ENCODE data around the gene LRRN3. TPM values are rescaled to one million over a fixed set of nuclear protein-coding genes. Genes with fewer than 3 reads are reported as not detected.
"Not testable (repeated sequence)": the region's sequence is repeated elsewhere in the genome, so short reads cannot be mapped to it uniquely, and the experiment has no call there.

Gene LRRN3
- total RNA-seq, 1 donor from 2014 or later, result 2.2 TPM

DNA sequence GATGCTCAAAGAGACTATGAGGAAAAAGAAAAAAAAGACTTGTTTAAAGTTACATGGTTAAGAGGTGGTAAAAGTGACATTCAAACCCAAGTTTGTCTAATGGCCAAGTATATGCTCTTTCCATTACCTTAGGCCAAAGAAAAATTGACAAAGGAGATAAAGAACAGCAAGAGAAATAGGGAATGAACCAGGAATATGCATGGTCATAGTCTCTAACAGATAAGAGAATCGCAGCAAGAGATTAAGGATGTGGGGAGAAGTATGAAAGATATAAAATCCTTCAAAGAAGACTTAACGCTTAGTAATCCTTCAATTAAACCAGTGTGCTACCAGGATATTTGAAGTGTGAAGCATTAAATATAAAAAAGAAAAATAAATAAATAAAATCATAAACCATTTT lies 23.2 kb upstream of the LRRN3 start:
- Mint-ChIP-seq H3K9me3 (ENCODE audit: unreplicated experiment) (peaks cover 16% of the 10 kb centered on the region), H3K36me3 (ENCODE audit: low read depth, unreplicated experiment) (peaks cover 2% of the 10 kb centered on the region), H3K27me3 (ENCODE audit: low read depth, unreplicated experiment) (no peaks in the 10 kb centered on the region), H3K4me1 (ENCODE audit: low read depth, unreplicated experiment) (peaks cover 9% of the 10 kb centered on the region), H3K27ac (ENCODE audit: unreplicated experiment) (no peak overlapping the region), H3K4me3 (ENCODE audit: unreplicated experiment) (no peak overlapping the region)
- DNase-seq (ENCODE audit: low read depth), result no peak
- Histone ChIP-seq H2AFZ (ENCODE audit: low read depth, low read length) (no peak overlapping the region), H3K27me3 (ENCODE audit: insufficient read depth, low read length) (no peaks in the 10 kb centered on the region), H3K79me2 (ENCODE audit: insufficient read depth, low read length) (no peaks in the 10 kb centered on the region), H3K4me2 (ENCODE audit: low read length) (no peak overlapping the region), H3K27ac (ENCODE audit: low read depth, low read length) (no peak overlapping the region), H4K20me1 (ENCODE audit: insufficient read depth, low read length) (no peaks in the 10 kb centered on the region), H3K4me3 (ENCODE audit: insufficient read depth, low read depth, low read length) (no peak overlapping the region), H3K4me1 (ENCODE audit: insufficient read depth, low read length) (no peaks in the 10 kb centered on the region), H3K9ac (ENCODE audit: low read length) (no peak overlapping the region), H3K9me3 (ENCODE audit: insufficient read depth, low read depth, low read length) (peaks cover 6% of the 10 kb centered on the region), H3K36me3 (ENCODE audit: insufficient read depth, low read length) (no peaks in the 10 kb centered on the region)
- TF ChIP-seq, protein P1, sequence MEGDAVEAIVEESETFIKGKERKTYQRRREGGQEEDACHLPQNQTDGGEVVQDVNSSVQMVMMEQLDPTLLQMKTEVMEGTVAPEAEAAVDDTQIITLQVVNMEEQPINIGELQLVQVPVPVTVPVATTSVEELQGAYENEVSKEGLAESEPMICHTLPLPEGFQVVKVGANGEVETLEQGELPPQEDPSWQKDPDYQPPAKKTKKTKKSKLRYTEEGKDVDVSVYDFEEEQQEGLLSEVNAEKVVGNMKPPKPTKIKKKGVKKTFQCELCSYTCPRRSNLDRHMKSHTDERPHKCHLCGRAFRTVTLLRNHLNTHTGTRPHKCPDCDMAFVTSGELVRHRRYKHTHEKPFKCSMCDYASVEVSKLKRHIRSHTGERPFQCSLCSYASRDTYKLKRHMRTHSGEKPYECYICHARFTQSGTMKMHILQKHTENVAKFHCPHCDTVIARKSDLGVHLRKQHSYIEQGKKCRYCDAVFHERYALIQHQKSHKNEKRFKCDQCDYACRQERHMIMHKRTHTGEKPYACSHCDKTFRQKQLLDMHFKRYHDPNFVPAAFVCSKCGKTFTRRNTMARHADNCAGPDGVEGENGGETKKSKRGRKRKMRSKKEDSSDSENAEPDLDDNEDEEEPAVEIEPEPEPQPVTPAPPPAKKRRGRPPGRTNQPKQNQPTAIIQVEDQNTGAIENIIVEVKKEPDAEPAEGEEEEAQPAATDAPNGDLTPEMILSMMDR (IDR thresholded peaks at IDR 0.05; ENCODE audit: insufficient read depth, low read depth, low read length), result no peak
- no peak for FAIRE-seq

DNA sequence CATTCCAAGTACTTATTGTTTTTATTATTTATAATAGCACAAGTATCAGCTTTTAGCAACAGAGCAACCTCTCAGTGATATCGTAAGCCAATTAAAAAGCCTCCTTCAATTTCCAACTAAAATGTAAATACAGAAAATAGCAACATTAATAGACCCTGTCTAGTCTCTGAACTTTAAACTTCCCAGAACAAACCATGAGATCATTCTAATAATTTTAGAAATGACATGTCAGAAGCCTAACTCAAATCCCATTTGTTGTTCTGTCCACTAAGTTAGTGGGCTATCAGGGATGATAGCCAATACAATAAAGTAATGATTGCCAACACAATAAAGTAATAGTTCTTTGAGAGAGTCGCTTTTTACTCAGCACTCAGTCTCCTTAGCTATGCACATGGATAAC lies 22.3 kb upstream of the LRRN3 start:
- peaks cover 16% of the 10 kb centered on the region for H3K4me1 Mint-ChIP-seq (ENCODE audit: low read depth, unreplicated experiment)

DNA sequence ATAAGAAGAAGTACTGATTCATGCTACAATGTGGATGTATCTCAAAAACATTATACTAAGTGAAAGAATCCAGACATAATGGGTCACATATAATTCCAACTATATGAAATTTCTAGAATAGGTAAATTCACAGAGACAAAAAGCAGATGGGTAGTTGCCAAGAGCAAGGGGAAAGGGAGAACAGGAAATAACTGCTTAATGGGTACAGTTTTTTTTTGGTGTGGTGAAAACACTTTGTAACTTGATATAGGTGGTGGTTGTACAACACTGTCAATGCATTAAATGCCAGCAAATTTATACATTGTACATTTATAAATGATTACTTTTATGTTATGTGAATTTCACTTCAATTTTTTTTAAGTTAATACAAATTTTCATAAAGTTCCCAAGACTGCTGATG lies 19.4 kb upstream of the LRRN3 start:
- Mint-ChIP-seq H3K4me1 (ENCODE audit: low read depth, unreplicated experiment) (peaks cover 39% of the 10 kb centered on the region), H3K4me3 (ENCODE audit: unreplicated experiment) (no peak overlapping the region), H3K36me3 (ENCODE audit: low read depth, unreplicated experiment) (no peaks in the 10 kb centered on the region), H3K9me3 (ENCODE audit: unreplicated experiment) (no peaks in the 10 kb centered on the region), H3K27me3 (ENCODE audit: low read depth, unreplicated experiment) (no peaks in the 10 kb centered on the region), H3K27ac (ENCODE audit: unreplicated experiment) (no peak overlapping the region)
- no peak for TF ChIP-seq EZH2 (IDR thresholded peaks at IDR 0.05; ENCODE audit: insufficient read depth, low read length)
- TF ChIP-seq, protein P1 (IDR thresholded peaks at IDR 0.05; ENCODE audit: insufficient read depth, low read depth, low read length), result no peak
- FAIRE-seq (no peak), DNase-seq (ENCODE audit: low read depth) (no peak)
- H3K4me3 ChIP-seq (ENCODE audit: insufficient read depth, low read depth, low read length), result no peak overlapping the region
- no peaks in the 10 kb centered on the region for H4K20me1 ChIP-seq (ENCODE audit: insufficient read depth, low read length)
- H2AFZ ChIP-seq (ENCODE audit: low read depth, low read length), result no peak overlapping the region
- no peak overlapping the region for H3K27ac ChIP-seq (ENCODE audit: low read depth, low read length)
- no peaks in the 10 kb centered on the region for H3K36me3 ChIP-seq (ENCODE audit: insufficient read depth, low read length)
- no peak overlapping the region for H3K9ac ChIP-seq (ENCODE audit: low read length)
- peaks cover 8% of the 10 kb centered on the region for H3K4me1 ChIP-seq (ENCODE audit: insufficient read depth, low read length)
- no peaks in the 10 kb centered on the region for H3K9me3 ChIP-seq (ENCODE audit: insufficient read depth, low read depth, low read length)
- no peaks in the 10 kb centered on the region for H3K79me2 ChIP-seq (ENCODE audit: insufficient read depth, low read length)
- H3K4me2 ChIP-seq (ENCODE audit: low read length), result no peak overlapping the region
- no peaks in the 10 kb centered on the region for H3K27me3 ChIP-seq (ENCODE audit: insufficient read depth, low read length)

More for the DNA sequence above, 22.3 kb upstream of the LRRN3 start:
- Histone ChIP-seq H3K9ac (ENCODE audit: low read length) (no peak overlapping the region), H3K9me3 (ENCODE audit: insufficient read depth, low read depth, low read length) (no peaks in the 10 kb centered on the region), H3K4me1 (ENCODE audit: insufficient read depth, low read length) (no peaks in the 10 kb centered on the region), H3K27ac (ENCODE audit: low read depth, low read length) (no peak overlapping the region), H2AFZ (ENCODE audit: low read depth, low read length) (no peak overlapping the region), H3K4me3 (ENCODE audit: insufficient read depth, low read depth, low read length) (no peak overlapping the region), H3K4me2 (ENCODE audit: low read length) (no peak overlapping the region), H3K36me3 (ENCODE audit: insufficient read depth, low read length) (no peaks in the 10 kb centered on the region), H3K27me3 (ENCODE audit: insufficient read depth, low read length) (no peaks in the 10 kb centered on the region), H3K79me2 (ENCODE audit: insufficient read depth, low read length) (no peaks in the 10 kb centered on the region), H4K20me1 (ENCODE audit: insufficient read depth, low read length) (no peaks in the 10 kb centered on the region)
- Mint-ChIP-seq H3K27ac (ENCODE audit: unreplicated experiment) (no peak overlapping the region), H3K4me3 (ENCODE audit: unreplicated experiment) (no peak overlapping the region), H3K9me3 (ENCODE audit: unreplicated experiment) (peaks cover 12% of the 10 kb centered on the region), H3K36me3 (ENCODE audit: low read depth, unreplicated experiment) (peaks cover 2% of the 10 kb centered on the region), H3K27me3 (ENCODE audit: low read depth, unreplicated experiment) (no peaks in the 10 kb centered on the region)
- TF ChIP-seq, protein P1 (IDR thresholded peaks at IDR 0.05; ENCODE audit: insufficient read depth, low read depth, low read length), result no peak
- TF ChIP-seq EZH2 (IDR thresholded peaks at IDR 0.05; ENCODE audit: insufficient read depth, low read length), result no peak
- DNase-seq (ENCODE audit: low read depth), result no peak
- no peak for FAIRE-seq

DNA sequence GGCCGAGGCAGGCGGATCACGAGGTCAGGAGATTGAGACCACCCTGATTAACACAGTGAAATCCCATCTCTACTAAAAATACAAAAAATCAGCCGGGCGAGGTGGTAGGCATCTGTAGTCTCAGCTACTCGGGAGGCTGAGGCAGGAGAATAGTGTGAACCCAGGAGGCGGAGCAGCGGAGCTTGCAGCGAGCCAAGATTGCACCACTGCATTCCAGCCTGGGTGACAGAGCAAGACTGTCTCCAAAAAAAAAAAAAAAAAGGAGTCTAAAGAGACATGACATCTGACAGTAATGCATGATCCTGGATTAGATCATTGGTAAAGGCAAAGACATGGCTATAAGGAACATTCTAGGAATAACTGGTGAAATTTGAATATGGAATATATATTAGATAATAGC lies 18.3 kb upstream of the LRRN3 start:
- H3K9ac ChIP-seq (ENCODE audit: low read length); H3K36me3 ChIP-seq (ENCODE audit: insufficient read depth, low read length); H3K36me3 Mint-ChIP-seq (ENCODE audit: low read depth, unreplicated experiment); H3K27me3 ChIP-seq (ENCODE audit: insufficient read depth, low read length); H4K20me1 ChIP-seq (ENCODE audit: insufficient read depth, low read length); H3K79me2 ChIP-seq (ENCODE audit: insufficient read depth, low read length); H3K9me3 ChIP-seq (ENCODE audit: insufficient read depth, low read depth, low read length); H2AFZ ChIP-seq (ENCODE audit: low read depth, low read length); H3K9me3 Mint-ChIP-seq (ENCODE audit: unreplicated experiment); FAIRE-seq; H3K4me3 Mint-ChIP-seq (ENCODE audit: unreplicated experiment); H3K4me3 ChIP-seq (ENCODE audit: insufficient read depth, low read depth, low read length); H3K27ac ChIP-seq (ENCODE audit: low read depth, low read length); H3K27me3 Mint-ChIP-seq (ENCODE audit: low read depth, unreplicated experiment); DNase-seq (ENCODE audit: low read depth); H3K4me2 ChIP-seq (ENCODE audit: low read length): not testable (repeated sequence)
- H3K27ac Mint-ChIP-seq (ENCODE audit: unreplicated experiment), result peak overlapping the region; percentile 21
- H3K4me1 ChIP-seq (ENCODE audit: insufficient read depth, low read length), result peaks cover 11% of the 10 kb centered on the region
- H3K4me1 Mint-ChIP-seq (ENCODE audit: low read depth, unreplicated experiment), result peaks cover 39% of the 10 kb centered on the region
